ENCODE measurements around the gene SUV39H1.
"Not testable (repeated sequence)": the region's sequence is repeated elsewhere in the genome, so short reads cannot be mapped to it uniquely, and the experiment has no call there.

The SUV39H1 gene, protein sequence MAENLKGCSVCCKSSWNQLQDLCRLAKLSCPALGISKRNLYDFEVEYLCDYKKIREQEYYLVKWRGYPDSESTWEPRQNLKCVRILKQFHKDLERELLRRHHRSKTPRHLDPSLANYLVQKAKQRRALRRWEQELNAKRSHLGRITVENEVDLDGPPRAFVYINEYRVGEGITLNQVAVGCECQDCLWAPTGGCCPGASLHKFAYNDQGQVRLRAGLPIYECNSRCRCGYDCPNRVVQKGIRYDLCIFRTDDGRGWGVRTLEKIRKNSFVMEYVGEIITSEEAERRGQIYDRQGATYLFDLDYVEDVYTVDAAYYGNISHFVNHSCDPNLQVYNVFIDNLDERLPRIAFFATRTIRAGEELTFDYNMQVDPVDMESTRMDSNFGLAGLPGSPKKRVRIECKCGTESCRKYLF

DNA sequence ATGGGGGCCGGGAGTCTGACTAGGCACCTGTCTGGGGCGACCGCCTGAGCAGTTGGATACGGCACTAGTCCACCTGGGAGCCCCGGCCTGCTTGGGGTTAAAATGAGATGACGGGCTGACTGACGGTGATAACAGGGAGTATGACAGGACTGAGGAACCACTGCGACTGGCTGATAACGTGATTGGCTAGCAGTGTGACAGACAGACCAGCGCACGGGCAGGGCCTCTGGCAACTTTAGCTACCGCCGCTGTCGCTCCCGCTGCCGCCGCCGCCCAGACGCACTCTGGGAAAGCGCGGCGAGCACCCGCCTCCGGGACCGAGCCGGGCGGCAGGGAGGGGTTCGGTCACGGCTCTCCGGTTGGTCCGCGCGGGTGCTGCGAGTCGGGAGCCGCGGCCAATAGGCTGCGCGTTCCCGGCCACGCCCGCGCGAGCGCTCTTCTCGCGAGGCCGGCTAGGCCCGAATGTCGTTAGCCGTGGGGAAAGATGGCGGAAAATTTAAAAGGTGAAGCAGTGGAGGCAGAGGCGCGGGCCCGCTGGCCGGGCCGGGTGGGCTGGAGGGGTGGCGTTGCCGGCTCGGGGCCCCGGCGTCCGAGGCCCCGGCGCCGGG lies at the start of gene SUV39H1:
Gene SUV39H1 (plus strand): TSS at position 434 of the 608 bp plus-strand sequence. CDS start 51 bp downstream, at position 485.
- DNase-seq = peak; percentile 90

DNA sequence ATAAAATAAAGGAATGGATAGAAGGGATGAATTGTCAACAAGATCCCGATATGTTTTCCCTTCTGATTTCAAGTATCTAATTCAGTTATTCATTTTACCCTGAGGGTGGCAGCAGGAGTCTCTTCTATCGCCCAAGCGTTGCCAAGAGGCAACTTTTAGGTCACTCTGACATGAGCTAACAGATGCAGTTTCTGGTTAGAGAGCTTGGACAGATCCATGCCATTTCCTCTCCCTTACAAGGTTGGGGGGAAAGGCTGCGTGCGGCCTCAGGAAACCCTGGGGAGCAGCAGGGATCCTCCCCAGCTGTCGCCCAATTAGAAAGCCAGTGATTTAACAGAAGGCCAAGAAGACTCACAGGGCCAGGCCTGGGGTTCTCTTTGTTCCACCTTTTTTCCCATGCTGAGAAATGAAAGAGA lies 48.2 kb upstream of the SUV39H1 start:
- DNase-seq = peak; percentile 57

DNA sequence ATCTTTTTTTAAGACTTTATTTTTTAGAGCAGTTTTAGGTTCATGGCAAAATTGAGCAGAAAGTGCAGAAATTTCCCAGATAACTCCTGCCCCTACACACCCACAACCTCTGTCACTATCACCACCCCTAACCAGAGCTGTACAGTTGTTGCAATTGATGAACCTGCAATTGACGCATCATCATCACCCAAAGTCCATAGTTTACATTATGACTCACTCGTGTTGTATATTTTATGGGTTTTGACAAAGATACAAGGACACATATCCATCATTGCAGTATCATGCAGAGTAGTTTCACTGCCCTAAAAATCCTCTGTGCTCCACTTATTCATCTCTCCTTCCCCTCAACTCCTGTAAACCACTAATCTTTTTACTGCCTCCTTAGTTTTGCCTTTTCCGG lies 47.4 kb upstream of the SUV39H1 start:
- DNase-seq = no peak

DNA sequence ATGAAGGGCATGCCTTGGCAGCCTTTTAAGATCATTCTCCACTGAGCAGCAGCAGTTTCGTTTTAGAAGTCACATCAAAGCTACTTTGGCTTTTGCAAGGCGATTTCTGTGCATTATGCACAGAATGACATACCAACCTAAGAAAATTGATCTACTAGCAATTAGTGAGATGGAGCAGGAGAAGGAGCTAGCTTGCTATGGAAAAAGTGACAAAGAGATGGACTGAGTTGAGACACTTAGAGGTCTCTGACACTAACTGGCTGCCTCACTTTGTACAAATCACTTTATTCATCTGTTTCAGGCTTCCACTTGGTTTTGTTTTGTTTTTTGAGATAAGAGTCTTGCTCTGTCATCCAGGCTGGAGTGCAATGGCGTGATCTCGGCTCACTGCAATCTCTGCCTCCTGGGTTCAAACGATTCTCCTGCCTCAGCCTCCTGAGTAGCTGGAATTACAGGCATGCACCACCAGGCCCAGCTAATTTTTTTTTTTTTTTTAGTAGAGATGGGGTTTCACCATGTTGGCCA lies 44.4 kb upstream of the SUV39H1 start:
- DNase-seq = not testable (repeated sequence)

DNA sequence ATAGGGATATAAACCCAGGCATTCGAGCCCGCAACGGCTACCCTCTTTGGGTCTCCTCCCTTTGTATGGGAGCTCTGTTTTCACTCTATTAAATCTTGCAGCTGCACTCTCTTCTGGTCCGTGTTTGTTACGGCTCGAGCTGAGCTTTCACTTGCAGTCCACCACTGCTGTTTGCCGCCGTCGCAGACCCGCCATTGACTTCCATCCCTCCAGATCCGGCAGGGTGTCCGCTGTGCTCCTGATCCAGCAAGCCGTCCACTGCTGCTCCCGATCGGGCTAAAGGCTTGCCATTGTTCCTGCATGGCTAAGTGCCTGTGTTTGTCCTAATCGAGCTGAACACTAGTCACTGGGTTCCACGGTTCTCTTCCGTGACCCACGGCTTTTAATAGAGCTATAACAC lies 41.8 kb upstream of the SUV39H1 start:
- not testable (repeated sequence) for DNase-seq

DNA sequence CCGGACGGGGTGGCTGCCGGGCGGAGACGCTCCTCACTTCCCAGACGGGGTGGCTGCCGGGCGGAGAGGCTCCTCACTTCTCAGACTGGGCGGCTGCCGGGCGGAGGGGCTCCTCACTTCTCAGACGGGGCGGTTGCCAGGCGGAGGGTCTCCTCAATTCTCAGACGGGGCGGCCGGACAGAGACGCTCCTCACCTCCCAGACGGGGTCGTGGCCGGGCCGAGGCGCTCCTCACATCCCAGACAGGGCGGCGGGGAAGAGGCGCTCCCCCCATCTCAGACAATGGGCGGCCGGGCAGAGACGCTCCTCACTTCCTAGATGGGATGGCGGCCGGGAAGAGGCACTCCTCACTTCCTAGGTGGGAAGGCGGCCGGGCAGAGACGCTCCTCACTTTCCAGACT lies 36.8 kb upstream of the SUV39H1 start:
- DNase-seq = not testable (repeated sequence)

DNA sequence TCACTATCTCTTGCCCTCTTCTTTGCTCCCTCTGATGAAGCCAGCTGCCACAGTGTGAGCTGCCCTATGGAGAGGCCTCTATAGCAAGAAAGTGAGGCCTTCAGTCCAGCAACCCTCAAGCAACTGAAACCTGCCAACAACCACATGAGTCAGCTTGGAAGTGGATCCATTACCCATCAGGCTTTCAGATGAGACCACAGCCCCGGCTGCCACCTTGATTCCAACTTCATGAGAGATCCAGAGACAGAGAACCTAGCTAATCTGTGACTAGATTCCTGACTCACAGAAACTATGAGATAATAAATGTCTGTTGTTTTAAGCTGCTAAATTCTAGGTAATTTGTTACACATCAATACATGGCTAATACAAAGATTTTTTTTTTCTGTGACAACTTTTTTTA lies 33.3 kb upstream of the SUV39H1 start:
- no peak for DNase-seq

DNA sequence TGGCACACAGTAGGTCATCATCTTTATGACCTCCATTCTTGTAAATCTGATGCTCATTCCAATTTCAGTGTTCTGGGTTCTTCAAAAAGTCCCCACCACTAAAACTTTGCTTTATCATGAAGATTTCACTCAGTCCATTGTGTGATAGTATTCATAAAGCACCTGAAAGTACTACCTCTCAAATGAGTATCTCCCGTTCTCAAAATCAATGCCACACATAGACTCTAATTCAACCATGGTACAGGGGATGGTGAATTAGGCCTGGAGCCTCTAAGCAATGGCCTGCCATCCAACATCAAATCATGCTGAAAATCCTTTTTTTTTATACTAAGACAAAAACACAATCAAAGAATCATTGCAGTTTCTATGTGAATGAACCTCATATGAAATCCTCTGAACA lies 32.4 kb upstream of the SUV39H1 start:
- no peak for DNase-seq

DNA sequence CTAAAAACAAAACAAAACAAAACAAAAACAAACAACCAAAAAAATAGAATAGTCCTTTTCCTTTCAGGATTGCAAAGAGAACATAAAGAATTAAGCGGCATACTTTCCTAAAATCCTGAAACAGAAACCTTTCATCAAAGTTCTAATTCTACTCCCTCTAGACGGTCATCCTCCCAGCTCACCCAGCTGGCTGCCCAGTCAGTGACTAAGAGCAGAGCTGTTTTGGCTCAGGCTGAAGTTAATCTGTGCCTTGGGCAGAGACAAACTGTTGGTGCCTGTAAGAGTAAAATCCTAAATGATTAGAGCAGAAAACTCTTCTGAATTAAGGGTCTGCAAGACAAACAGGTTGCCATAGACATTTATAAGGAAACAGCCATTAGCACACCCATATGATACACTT lies 30.5 kb upstream of the SUV39H1 start:
- no peak for DNase-seq

DNA sequence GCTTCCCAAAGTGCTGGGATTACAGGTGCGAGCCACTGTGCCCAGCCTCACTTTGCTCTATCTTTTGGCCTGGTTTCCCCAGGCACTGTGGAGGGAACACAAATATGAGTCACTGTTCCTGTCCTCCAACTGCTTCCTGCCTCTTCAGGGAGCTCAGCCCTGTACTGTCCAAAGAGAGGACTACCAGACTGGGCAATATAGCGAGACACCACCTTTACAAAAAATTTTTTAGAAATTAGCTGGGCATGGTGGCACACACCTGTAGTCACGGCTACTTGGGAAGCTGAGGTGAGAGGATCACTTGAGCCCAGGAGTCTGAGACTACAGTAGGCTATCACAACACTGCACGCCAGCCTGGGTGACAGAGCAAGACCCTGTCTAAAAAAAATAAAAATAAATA lies 29.9 kb upstream of the SUV39H1 start:
- DNase-seq = no peak

DNA sequence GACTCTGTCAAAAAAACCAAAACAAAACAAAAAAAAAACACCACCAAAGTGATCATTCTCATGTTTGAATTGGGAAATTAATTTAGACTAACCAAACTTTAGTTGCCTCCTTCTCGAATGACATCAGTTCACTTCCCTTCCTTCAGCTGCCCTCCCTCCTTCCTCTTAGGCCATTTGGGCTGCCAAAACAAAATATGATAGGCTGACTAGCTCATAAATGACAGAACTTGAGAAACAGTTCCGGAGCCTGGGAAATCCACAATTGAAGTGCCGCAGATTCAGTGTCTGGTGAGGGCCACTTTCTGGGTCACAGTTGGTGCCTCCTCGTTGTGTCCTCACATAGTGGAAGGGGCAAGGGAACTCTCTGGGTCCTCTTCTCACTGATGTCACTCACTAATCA lies 29.0 kb upstream of the SUV39H1 start:
- DNase-seq = peak; percentile 79

DNA sequence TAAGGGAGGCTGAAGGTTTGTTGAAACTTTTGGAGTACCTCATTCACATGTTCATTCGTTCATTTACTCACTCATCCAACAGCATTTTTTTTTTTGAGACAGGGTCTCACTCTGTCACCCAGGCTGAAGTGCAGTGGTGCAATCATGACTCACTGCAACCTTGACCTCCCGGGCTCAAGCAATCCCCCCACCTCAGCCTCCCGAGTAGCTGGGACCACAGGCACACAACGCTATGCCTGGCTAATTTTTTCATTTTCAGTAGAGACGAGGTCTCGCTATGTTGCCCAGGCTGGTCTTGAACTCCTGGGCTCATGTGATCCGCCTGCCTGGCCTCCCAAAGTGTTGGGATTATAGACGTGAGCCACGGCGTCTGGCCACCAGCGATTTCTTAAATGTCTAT lies 28.3 kb upstream of the SUV39H1 start:
- not testable (repeated sequence) for DNase-seq

DNA sequence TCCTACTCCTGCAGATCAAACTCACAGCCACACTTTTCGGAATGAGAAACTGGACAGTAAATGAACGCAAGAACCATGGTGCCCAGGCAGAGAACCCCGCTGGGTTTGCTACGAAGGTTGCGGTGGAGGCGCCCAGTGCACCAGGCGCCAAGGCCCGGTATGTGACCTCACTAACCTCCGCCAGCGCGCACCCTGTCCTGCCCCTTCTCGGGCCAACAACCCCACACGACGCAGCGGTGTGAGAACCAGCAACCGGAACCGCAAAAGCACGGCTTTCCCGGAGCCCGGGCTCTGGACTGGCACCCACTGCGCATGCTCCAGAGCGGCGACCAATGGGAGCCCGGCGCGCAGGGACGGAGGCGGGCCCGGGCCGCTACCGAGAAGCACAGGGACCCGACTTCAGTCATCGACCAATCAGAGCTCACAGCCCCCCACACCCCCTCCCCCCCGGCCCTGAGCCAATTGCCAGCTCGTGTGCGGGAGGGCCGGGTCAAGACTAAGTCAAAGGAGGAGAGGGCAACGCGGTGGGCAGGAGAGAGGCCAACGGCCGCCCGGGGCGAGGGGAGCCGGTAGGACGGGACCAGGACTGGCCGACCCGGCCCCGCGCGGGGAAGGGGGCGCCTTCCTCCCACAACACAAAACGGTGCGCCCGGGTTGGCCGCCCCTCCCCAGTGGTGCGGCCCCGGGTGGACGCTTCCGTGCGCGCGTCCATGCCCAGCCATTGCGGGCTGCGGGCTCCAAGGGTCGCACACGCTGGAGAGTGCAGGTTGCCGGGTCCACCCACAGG lies 20.2 kb upstream of the SUV39H1 start:
- DNase-seq = peak; percentile 89

DNA sequence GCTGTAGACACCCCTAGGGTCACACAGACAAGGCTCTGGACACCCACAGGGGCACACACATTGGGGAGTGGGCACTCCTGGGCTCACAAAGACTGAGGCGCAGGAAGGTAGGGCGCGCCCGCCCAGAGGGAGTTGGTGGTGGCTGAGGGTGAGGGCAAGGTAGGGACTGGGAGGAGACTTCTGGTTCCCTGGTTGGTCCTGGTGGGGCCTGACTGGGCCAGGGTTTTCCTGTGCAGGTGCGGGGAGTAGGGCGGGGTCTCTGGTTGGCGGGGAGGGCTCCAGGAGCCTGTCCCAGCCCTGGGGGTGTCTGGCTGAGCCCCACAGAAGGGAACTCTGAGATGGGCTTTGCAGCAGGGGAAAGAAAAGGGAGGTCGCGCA lies 19.7 kb upstream of the SUV39H1 start:
- no peak for DNase-seq

DNA sequence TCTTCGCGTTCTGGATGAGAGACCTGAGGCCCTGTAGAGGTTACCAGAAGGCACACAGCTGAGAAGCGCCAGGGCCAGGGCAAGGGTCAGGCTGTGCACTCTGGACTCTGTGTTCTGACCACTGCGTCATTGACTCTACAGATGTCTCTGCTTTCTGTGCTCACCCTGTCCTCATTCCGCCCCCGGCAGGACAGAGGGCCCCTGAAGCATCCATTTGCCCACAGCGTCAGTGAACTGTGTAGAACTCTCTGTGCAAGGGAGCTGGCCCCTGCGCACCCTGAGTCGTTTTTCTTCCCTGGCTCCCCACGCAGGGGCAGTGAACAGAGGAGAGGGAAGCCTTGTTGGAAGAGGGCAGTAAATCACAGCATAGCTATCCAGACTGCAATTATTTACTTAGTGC lies 19.0 kb upstream of the SUV39H1 start:
- no peak for DNase-seq

DNA sequence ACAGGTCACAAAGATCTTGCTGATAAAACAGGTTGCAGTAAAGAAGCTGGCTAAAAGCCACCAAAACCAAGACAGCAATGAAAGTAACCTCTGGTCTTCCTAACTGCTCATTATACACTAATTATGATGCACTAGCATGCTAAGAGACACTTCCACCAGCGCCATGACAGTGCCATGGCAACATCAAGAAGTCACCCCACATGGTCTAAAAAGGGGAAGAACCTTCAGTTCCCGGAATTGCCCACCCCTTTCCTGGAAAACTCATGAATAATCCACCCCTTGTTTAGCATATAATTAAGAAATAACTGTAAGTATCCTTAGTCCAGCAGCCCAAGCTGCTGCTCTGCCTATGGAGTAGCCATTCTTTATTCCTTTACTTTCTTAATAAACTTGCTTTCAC lies 16.1 kb upstream of the SUV39H1 start:
- DNase-seq = peak; percentile 85

DNA sequence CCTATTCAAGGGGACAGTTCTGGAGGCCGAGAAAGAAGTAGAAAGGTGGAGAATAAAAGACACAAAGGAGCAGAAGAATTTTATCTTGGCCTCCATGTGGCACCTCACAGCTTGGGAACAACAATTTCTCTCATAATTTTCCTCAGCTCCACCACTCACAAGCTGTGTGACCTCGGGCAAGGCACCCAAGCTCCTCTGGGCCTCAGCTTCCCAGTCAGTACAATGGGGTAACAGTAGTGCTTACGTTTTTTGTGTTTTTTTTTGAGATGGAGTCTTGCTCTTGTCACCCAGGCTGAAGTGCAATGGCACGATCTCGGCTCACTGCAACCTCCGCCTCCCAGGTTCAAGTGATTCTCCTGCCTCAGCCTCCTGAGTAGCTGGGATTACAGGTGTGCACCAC lies 15.6 kb upstream of the SUV39H1 start:
- not testable (repeated sequence) for DNase-seq

DNA sequence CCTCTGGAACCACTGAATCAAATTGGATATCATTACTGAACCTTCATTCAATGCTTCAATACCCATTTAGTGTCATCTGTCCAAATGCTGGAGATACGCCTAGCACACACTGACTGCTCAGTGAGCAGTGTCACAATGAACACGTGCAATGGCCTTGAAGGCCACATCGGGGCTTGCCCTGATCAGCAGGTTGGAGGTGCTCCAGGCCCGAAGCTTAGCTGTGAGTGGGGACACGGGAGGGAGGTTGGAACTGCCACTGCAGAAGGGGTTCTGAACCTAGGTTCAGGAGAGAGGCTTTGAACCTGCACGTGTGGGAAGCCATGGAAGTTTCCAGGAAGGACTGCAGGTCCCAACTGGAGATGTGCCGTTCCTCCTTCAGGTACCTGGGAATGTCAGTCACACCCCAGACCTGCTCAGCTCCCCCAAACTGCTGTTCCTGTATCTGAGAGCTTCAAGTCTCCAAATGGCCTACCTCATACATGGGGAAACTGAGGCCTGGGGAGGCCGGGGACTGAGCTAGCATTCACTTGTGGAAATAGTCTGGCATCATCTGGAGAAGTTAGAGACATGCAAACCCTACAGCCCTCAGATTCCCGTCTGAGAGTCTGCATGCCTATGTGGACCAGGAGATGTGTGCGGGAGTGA lies 14.9 kb upstream of the SUV39H1 start:
- no peak for DNase-seq

DNA sequence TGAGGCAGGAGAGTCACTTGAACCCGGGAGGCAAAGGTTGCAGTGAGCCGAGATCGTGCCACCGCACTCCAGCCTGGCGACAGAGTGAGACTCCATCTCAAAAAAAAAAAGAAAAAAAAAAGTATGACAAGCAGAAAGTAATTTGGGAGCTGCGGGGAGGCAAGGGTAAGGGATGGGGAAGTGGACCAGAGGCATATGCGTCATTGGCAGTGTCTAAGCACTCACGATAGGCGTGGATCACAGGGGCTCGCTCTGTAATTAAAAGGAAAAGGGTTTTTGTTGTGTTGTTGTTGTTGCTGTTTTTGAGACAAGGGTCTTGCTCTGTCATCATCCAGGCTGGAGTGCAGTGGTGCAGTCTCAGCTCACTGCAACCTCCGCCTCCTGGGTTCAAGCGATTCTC lies 13.7 kb upstream of the SUV39H1 start:
- DNase-seq = peak; percentile 85

DNA sequence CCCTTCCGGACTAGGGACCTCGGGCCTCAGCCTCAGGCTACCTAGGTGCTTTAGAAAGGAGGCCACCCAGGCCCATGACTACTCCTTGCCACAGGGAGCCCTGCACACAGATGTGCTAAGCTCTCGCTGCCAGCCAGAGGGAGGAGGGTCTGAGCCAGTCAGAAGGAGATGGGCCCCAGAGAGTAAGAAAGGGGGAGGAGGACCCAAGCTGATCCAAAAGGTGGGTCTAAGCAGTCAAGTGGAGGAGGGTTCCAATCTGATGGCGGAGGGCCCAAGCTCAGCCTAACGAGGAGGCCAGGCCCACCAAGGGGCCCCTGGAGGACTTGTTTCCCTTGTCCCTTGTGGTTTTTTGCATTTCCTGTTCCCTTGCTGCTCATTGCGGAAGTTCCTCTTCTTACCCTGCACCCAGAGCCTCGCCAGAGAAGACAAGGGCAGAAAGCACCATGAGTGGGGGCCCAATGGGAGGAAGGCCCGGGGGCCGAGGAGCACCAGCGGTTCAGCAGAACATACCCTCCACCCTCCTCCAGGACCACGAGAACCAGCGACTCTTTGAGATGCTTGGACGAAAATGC lies 13.0 kb upstream of the SUV39H1 start, which contains the start of gene WAS:
Gene WAS (plus strand): TSS at position 389 of the 572 bp plus-strand sequence. CDS start 55 bp downstream, at position 444.
- peak; percentile 81 for DNase-seq

DNA sequence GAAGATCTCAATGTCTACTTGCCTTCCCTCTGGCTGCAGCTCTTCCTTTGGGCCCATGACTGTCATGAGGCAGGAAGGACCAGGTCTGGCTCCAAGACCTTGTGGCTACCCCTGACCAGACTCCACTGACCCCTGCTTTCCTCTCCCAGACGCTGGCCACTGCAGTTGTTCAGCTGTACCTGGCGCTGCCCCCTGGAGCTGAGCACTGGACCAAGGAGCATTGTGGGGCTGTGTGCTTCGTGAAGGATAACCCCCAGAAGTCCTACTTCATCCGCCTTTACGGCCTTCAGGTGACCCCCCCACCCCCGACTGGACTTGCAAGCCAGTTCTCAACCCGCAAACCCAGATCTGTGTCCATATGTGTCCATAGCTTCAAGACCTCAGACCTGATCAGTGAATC lies 12.4 kb upstream of the SUV39H1 start:
- DNase-seq = no peak

DNA sequence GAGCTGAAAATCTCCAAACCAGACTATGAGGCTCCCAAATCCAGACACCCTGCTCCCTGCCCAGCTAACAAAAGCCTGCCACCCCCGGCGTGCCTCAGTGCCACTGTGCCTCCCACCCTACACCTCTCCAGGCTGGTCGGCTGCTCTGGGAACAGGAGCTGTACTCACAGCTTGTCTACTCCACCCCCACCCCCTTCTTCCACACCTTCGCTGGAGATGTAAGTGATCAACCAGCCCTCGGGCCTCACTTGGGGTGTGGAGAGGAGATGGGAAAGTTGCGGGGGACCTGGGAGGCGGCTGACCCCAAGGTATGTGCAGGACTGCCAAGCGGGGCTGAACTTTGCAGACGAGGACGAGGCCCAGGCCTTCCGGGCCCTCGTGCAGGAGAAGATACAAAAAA lies 11.1 kb upstream of the SUV39H1 start:
- DNase-seq = no peak
